ENCODE results near the gene GMEB2.
"Not testable (repeated sequence)": the region's sequence is repeated elsewhere in the genome, so short reads cannot be mapped to it uniquely, and the experiment has no call there.

Gene GMEB2, protein sequence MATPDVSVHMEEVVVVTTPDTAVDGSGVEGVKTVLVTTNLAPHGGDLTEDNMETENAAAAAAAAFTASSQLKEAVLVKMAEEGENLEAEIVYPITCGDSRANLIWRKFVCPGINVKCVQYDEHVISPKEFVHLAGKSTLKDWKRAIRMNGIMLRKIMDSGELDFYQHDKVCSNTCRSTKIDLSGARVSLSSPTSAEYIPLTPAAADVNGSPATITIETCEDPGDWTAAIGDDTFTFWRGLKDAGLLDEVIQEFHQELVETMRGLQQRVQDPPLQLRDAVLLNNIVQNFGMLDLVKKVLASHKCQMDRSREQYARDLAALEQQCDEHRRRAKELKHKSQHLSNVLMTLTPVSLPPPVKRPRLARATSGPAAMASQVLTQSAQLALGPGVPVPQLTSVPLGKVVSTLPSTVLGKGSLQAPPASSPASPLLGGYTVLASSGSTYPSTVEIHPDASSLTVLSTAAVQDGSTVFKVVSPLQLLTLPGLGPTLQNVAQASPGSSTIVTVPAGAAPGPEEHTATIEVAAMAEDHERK

DNA sequence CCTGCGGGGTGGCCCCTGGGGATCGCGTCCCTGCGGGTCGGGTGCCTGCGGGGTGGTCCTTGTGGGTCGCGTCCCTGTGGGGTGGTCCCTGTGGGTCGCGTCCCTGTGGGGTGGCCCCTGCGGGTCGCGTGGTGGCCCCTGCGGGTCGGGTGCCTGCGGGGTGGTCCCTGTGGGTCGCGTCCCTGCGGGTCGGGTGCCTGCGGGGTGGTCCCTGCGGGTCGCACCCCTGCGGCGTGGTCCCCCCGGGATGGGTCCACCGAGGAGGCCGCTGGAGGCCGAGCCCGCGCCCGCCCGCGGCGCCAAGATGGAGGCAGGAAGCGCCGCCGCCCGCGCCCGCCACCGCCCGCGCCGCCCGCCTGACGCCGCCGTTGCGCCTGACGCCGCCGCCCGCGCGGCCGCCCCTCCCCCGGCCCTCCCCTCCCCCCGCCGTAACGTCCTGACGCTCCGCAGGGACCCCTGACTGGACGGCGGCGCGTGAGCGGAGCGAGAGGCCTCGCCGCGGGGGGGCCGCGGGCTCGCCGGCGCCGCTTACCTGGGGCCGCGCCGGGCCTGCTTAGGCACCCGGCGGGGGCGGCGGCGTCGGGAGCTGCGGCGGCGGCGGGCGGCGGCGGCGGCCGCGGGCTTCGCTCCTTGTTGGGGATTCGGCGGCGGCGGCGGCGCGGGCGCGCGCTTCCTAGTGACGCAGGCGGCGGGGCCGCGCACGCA is at the start of gene GMEB2:
TSS of gene GMEB2 (minus strand) at position 678 of the 705 bp plus-strand sequence. CDS start 7,704 bp downstream, outside the sequence.
- Mint-ChIP-seq H3K4me3 (peak within 1 kb of the TSS; percentile 91 to 98), H3K27ac (peak within 1 kb of the TSS; percentile 94 to 99), H3K4me1 (peaks cover 53% of the 10 kb centered on the region), H3K27me3 (no peaks in the 10 kb centered on the region), H3K9me3 (no peaks in the 10 kb centered on the region)
- peak in 1 of 2 donors; percentile 72 for DNase-seq
- peak; percentile 65 for ATAC-seq

DNA sequence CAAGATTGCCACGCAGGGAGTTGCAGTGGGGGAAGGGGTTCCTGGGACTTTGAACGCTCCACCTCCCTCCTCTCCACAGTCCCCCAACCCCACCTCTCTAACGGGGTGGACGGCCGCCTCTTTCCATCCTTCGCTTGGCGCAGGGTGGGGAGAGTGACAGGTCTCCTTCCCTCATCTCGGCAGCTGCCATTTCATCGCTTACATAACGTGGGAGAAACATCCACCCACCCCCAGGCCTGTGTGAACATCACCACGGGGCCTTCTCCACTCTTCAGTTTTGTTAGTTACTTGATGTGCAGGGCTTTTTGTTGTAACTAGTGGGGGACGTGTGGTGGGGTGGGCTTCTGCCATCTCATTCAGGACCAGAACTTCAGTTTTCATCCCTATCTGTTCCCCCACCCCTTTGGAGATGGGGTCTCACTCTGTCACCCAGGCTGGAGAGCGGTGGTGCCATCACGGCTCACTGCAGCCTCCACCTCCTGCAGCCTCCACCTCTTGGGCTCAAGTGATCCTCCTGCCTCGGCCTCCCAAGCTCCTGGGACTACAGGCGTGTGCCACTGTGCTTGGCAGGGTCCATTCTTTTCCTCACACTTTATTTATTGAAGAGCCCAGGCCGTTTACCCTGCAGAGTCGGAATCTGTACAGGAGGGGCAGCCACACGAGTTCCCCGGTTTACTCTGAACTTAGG is 48.9 kb upstream of the GMEB2 start:
- Mint-ChIP-seq H3K27me3 (no peaks in the 10 kb centered on the region), H3K9me3 (no peaks in the 10 kb centered on the region), H3K4me1 (no peaks in the 10 kb centered on the region), H3K27ac (no peak overlapping the region), H3K4me3 (no peak overlapping the region)
- ATAC-seq, result no peak
- no peak for DNase-seq

DNA sequence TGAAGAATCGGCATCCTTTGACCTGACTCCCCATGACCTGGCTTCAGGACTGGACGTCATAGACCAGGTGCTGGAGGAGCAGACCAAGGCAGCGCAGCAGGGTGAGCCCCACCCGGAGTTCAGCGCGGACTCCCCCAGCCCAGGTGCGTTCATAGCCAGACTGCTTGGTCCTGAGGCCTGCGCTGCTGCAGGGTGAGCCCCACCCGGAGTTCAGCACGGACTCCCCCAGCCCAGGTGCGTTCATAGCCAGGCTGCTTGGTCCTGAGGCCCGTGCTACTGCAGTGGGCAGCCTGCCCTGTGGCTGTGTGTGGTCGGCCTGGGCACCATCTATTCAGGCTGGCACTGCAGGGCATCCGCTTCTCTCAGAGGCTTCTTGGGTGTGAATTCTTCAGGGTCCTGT is 47.0 kb upstream of the GMEB2 start:
- H3K9me3 Mint-ChIP-seq, result no peaks in the 10 kb centered on the region
- no peaks in the 10 kb centered on the region for H3K4me1 Mint-ChIP-seq
- no peak overlapping the region for H3K27ac Mint-ChIP-seq
- no peak for ATAC-seq
- H3K4me3 Mint-ChIP-seq, result no peak overlapping the region
- H3K27me3 Mint-ChIP-seq, result no peaks in the 10 kb centered on the region
- DNase-seq, result no peak

DNA sequence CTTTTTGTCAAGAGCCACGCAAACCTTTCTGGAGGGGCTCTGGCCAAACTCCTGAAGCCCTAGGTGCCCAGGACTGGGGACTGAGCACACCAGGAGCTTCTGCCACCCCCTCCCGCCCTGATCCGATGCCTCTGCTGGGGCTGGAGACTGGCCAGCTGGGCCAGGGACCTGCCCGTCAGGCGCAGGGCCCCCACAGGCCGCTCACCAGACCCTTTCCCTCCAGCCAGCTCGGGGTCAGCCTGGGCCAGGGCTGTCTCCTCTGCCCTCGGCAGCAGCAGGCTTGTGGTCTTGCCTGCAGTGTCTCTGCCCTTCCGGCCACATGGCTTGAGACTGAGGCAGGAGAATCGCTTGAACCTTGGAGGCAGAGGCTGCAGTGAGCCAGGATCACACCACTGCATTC is 45.8 kb upstream of the GMEB2 start:
- Mint-ChIP-seq H3K27me3 (no peaks in the 10 kb centered on the region), H3K27ac (no peak overlapping the region), H3K4me1 (no peaks in the 10 kb centered on the region), H3K9me3 (no peaks in the 10 kb centered on the region), H3K4me3 (no peak overlapping the region)
- no peak for ATAC-seq
- DNase-seq, result no peak

DNA sequence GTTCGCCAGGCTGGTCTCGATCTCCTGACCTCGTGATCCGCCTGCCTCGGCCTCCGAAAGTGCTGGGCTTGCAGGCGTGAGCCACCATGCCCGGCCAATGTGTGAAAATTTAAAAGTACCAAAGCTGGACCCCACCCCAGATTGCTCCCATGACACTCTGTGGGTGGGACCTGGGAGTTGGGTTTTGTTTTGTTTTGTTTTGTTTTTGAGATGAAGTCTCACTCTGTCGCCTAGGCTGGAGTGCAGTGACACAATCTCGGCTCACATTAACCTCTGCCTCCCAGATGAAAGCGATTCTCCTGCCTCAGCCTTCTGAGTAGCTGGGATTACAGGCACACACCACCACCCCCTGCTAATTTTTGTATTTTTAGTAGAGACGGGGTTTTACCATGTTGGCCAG is 44.8 kb upstream of the GMEB2 start:
- not testable (repeated sequence) for H3K9me3 Mint-ChIP-seq, H3K4me3 Mint-ChIP-seq, H3K27me3 Mint-ChIP-seq, ATAC-seq, H3K4me1 Mint-ChIP-seq, DNase-seq, H3K27ac Mint-ChIP-seq

DNA sequence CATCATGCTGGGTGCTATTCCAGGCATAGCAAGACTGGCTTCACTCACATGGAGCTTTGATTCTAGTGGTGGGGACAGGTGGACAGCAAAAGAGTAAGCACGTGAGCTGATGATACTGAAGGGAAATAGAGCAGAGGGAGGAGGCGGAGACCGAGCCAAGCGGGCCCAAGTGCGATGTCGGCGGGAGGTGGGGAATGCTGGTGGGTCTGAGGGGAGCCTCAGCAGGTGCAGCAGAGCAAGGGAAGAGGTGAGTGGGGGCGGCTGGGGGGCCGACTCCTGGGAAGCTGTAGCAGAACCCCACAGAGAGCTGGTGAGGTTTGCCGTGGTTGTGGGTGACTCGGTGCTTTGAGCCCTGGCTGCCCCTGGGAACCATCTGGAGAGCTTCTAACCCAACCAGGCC is 41.5 kb upstream of the GMEB2 start:
- ATAC-seq (no peak), DNase-seq (no peak)
- H3K9me3 Mint-ChIP-seq, result no peaks in the 10 kb centered on the region
- H3K4me3 Mint-ChIP-seq, result no peak overlapping the region
- H3K4me1 Mint-ChIP-seq, result no peaks in the 10 kb centered on the region
- no peaks in the 10 kb centered on the region for H3K27me3 Mint-ChIP-seq
- no peak overlapping the region for H3K27ac Mint-ChIP-seq

DNA sequence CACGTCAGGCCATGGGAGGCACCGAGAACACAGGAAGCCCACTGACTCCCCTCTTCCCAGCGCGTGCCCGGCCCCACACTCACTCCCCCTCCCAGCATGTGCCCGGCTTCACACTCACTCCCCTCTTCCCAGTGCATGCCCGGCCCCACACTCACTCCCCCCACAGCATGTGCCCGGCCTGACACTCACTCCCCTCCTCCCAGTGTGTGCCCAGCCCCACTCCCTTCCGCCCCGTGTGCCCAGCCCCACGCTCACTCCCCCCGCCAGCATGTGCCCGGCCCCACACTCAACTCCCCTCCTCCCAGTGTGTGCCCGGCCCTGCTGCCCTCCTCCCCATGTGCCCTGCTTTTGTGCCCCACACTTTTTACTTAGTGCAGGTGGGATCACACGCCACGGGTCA is 41.0 kb upstream of the GMEB2 start:
- H3K4me1 Mint-ChIP-seq, result no peaks in the 10 kb centered on the region
- ATAC-seq (peak; percentile 28), DNase-seq (no peak)
- H3K27me3 Mint-ChIP-seq, result no peaks in the 10 kb centered on the region
- H3K4me3 Mint-ChIP-seq, result no peak overlapping the region
- no peaks in the 10 kb centered on the region for H3K9me3 Mint-ChIP-seq
- no peak overlapping the region for H3K27ac Mint-ChIP-seq

DNA sequence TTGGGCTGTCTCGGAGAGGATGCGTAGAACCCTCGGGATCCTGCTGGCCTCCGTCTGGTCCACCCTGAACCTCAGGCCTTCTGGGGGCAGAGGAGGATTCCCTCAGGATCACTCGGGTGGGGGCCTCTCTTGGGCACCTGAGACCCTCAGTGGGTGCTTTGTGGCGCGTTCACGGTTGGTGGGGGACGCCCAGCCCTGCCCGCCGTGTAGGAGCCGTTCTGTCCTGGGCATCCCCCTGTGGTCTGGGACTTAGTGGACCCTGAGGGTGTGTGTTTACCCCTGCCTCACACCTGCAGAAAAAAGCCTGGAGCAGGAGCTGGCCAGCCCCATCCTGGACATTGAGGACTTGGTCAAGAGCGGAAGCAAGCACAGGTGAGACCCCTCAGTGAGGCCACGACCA is 38.8 kb upstream of the GMEB2 start:
- H3K27me3 Mint-ChIP-seq, result no peaks in the 10 kb centered on the region
- no peak overlapping the region for H3K4me3 Mint-ChIP-seq
- no peak overlapping the region for H3K27ac Mint-ChIP-seq
- no peaks in the 10 kb centered on the region for H3K9me3 Mint-ChIP-seq
- peaks cover 5% of the 10 kb centered on the region for H3K4me1 Mint-ChIP-seq
- DNase-seq (no peak), ATAC-seq (no peak)

DNA sequence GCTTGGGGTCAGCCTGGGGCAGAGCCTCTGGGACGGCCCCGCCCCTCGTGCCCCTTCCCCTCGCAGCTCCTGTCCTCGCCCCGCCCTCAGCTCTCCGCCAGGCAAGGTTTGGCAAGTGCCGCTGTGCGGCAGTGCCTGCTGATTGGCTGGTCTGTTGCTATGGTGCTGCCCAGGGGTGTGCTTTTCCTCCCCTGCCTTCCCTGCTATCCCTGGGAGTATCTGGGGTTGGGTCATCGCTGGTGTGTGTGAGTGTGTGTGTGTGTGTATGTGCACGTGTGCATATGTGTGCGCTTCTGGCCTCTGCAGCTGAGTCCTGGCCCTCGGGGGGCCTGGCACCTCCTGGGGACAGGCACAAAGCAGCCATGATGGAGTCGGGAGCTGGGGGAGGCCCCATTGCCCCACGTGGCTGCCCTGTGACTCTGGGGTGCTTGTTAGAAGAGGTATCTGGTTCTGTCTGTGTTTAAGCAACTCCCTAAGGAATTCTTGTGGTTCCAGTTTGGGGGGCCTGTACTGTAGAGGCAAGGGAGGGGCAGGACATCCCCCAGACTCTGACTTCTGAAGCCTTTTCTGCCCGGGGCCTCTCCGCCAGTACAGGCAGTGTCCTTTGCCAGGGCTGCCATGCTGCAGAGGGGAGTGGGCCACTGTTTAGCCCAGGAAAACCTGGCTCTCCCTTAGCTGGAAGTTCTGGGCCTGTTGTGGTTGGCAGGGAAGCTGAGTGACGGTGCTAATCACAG is 38.1 kb upstream of the GMEB2 start:
- Mint-ChIP-seq H3K4me3 (no peak overlapping the region), H3K4me1 (peaks cover 12% of the 10 kb centered on the region), H3K9me3 (no peaks in the 10 kb centered on the region), H3K27me3 (no peaks in the 10 kb centered on the region), H3K27ac (peak overlapping the region in 1 of 2 donors; percentile 74)
- ATAC-seq (no peak), DNase-seq (no peak)

DNA sequence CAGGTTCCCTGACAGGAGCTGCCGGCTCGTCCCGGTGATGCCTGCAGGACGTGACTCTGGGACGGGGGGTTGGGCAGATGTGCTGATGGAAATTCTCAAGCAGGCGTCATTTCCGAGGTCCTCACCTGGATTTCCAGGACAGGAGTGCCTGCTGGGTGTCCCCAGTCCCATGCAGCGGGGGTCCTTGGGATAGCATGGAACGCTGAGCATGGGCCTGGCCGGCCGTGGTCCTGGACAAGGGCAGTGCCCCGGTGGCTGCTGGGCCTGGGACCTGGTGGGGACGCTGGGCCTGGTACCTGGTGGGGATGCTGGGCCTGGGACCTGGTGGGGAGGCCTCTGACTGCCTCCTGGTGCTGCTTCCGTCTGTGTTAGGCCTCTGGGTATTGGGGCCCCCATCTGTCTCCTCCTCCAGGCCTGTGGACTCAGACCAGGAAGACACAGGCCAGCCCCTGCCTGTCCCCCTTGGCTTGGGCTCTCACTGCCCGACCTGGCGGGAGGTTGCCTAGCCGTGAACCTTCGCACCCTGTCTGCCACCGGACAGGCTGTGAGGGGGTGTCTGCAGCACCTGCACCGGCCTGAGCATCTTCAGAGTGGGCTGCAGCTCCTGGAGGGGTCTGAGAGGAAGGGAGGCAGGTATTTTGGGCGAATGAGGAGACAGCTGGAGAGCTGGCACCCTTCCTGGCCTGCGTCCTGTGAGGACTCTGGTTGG is 37.4 kb upstream of the GMEB2 start:
- Mint-ChIP-seq H3K27ac (no peak overlapping the region), H3K4me1 (peaks cover 19% of the 10 kb centered on the region), H3K27me3 (no peaks in the 10 kb centered on the region), H3K4me3 (no peak overlapping the region), H3K9me3 (no peaks in the 10 kb centered on the region)
- ATAC-seq (no peak), DNase-seq (no peak)

DNA sequence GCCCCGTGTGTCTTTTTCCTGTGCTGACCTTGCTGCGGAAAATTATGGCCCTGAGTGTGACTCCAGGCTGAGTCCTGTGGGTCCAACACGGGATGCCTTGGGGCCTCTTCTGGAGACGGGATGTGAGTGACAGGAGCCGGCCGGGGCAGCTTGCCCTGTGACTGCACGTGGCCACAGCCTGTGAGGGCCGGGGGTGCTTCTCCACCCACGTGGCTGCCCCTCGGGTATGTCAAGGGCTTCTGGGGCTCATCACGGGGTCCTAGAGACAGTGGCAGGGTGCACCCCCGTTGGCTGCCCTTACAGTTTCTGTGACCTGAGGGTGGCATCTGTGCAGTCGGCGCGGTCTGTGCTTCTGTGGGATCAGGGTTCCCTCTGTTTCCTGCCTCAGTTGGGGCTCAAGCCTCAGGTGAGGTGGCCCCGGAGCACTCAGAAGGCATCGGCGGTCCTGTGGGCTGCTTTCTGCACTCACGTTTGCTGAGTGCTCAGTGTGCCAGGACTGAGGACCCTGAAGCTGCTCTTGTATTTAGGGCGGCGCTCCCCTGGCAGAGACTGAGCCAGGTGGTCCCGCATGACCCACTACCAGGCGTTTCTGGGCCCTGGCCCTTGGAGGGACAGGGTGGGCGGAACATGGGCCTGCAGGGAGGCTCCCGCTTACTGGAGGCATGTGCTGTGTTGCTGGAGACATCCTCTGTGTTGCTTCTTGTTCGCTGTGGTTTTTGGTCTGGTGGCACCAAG is 36.6 kb upstream of the GMEB2 start:
- peaks cover 27% of the 10 kb centered on the region for H3K4me1 Mint-ChIP-seq
- ATAC-seq (no peak), DNase-seq (no peak)
- H3K27ac Mint-ChIP-seq, result no peak overlapping the region
- H3K9me3 Mint-ChIP-seq, result no peaks in the 10 kb centered on the region
- no peak overlapping the region for H3K4me3 Mint-ChIP-seq
- H3K27me3 Mint-ChIP-seq, result no peaks in the 10 kb centered on the region

DNA sequence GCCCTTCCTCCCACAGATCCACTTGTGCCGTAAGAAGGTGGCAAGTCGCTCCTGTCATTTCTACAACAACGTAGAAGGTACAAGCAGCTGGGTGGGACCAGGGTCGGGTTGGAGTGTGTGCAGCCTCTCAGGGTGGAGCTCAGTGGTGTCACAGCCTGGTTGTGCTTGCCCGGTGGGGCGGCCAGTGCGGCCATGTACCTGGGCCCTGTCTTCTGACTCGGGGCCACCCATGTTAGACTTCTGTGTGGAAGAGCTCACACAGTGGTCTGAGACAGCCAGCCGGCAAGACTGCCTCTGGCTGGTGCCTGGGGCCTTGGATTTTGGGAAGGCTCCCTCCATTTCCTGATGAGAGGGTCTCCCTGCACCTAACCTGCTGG is 35.9 kb upstream of the GMEB2 start:
- no peak overlapping the region for H3K27ac Mint-ChIP-seq
- no peaks in the 10 kb centered on the region for H3K27me3 Mint-ChIP-seq
- H3K4me3 Mint-ChIP-seq, result no peak overlapping the region
- H3K9me3 Mint-ChIP-seq, result no peaks in the 10 kb centered on the region
- H3K4me1 Mint-ChIP-seq, result peaks cover 33% of the 10 kb centered on the region
- no peak for DNase-seq
- no peak for ATAC-seq

DNA sequence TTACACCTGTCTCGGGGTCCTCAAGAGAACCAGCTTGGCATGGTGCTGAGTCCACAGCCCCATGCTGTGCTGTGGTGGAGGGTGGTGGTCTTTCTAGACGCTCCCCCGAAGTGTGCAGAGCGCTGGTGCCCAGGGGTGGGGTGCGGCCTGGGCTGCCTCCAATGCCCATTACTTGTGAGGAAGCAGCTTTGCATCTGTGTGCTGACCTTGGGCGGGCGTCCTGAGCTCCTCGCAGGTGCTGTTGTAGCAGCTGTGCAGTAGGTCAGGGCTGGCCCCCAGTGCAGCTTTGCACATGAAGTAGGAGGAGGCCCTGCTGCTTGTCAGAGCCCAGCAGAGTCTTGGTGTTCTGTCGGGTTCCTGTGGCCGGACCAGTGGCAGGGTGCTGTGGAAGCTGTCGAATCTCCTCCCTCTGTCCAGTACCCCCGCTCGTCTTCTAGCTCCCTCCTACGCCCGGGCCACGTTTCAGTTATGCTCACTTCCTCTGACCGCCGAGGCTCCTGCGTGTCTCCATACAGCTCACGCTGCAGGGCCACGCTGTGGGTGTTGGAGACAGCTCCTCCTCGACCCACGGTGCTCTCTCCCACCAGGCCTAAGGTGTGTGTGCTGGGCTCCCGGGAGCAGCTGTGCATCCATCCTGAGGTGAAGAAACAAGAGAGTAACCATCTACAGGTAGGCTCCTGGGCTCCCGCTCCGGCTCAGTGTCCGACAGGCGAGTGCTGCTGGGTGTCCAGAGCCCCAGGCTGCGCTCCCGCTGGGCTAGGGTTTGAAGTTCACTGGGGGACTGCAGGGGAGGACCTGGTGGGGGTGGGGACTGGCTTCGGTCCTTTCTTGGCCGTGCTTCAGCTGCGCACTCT is 35.3 kb upstream of the GMEB2 start:
- Mint-ChIP-seq H3K9me3 (no peaks in the 10 kb centered on the region), H3K27ac (peak overlapping the region in 1 of 2 donors; percentile 33), H3K4me1 (peaks cover 39% of the 10 kb centered on the region), H3K4me3 (no peak overlapping the region), H3K27me3 (no peaks in the 10 kb centered on the region)
- DNase-seq (no peak), ATAC-seq (no peak)

Measured in stimulated activated naive CD8-positive, alpha-beta T cell treated with anti-CD3 and anti-CD28 coated beads, Interleukin-15, amount 100 ng/mL, for 72 hours (primary cell).